Stimulated activated CD4-positive, alpha-beta T cell treated with anti-CD3 and anti-CD28 coated beads, Interleukin-12 subunit alpha, Interleukin-12 subunit beta, amount 100 ng/mL, for 48 hours (primary cell): ENCODE data around the gene TBX3.

ENCODE experiments used
- DNase-seq, 3 donors: peaks; one replicate each; pipeline ENCODE4 v3.0.0-alpha.2; 2020; ENCODE audit warnings: low read depth in 2 of 3, low spot score in 1 of 3

Gene TBX3

GRCh38 chr12:114628199-114628598, 55.8 kb downstream of the TBX3 start:
- no peak for DNase-seq

- no peak for DNase-seq
These were observed 56.6 kb downstream of the TBX3 start for GRCh38 chr12:114627393-114627792.

- DNase-seq = peak; percentile 4 to 26 (median 12)
These were observed 58.6 kb downstream of the TBX3 start for GRCh38 chr12:114625294-114625851.

GRCh38 chr12:114623737-114624136, 60.2 kb downstream of the TBX3 start:
- DNase-seq = no peak
